GM12878 (cell line): ENCODE measurements around the gene PALD1.

Experiments
- CBFB ChIP-seq: IDR thresholded peaks from 2 replicates; pipeline ENCODE4 v1.6.1; 2016; ENCODE audit warnings: antibody characterized with exemption, low read depth
- CBX5 ChIP-seq: sonication (generic); IDR thresholded peaks from 2 replicates; pipeline ENCODE4 v1.6.1; 2016; ENCODE audit warnings: low read depth, moderate library complexity, mild to moderate bottlenecking, inconsistent platforms
- JUND ChIP-seq: IDR thresholded peaks from 2 replicates; pipeline ENCODE4 v1.6.1; 2012; ENCODE audit warnings: low read depth, mild to moderate bottlenecking, low read length, improper control_type of control experiment, moderate library complexity
- MEF2A ChIP-seq: IDR thresholded peaks from 2 replicates; pipeline ENCODE4 v1.6.1; 2011; ENCODE audit warnings: low read depth, mild to moderate bottlenecking, low read length, moderate library complexity; ENCODE audit not compliant: insufficient read depth
- MXI1 ChIP-seq: fragments of 150-350 bp; IDR thresholded peaks from 2 replicates; pipeline ENCODE4 v1.6.1; 2011; ENCODE audit warnings: low read depth, mild to moderate bottlenecking, inconsistent platforms, low read length, improper control_type of control experiment
- PML ChIP-seq: IDR thresholded peaks from 2 replicates; pipeline ENCODE4 v1.6.1; 2012; ENCODE audit warnings: low read length, inconsistent platforms
- POLR2A ChIP-seq: IDR thresholded peaks from 2 replicates; pipeline ENCODE4 v1.6.1; 2011; ENCODE audit warnings: low read depth, mild to moderate bottlenecking, low read length
- SMC3 ChIP-seq: IDR thresholded peaks from 2 replicates; pipeline ENCODE4 v1.6.1; 2011; ENCODE audit warnings: low read length, improper control_type of control experiment, borderline replicate concordance
- SRF ChIP-seq, 2 experiments: IDR thresholded peaks; 2 replicates each; pipeline ENCODE4 v1.6.1; 2011; ENCODE audit warnings: low read depth in 2 of 2, low read length in 2 of 2, mild to moderate bottlenecking in 1 of 2, moderate library complexity in 1 of 2
- TBL1XR1 ChIP-seq: IDR thresholded peaks from 2 replicates; pipeline ENCODE4 v1.6.1; 2012; ENCODE audit warnings: low read depth, low read length, improper control_type of control experiment
- ZNF384 ChIP-seq: IDR thresholded peaks from 2 replicates; pipeline ENCODE4 v1.6.1; 2012; ENCODE audit warnings: low read depth, mild to moderate bottlenecking, low read length, improper control_type of control experiment, borderline replicate concordance
- TF ChIP-seq, protein P1 (sequence below), 3 experiments: IDR thresholded peaks in 2 of 3; conservative IDR thresholded peaks in 1 of 3; 2 replicates each; pipeline ENCODE4 v1.5.1; 2011; ENCODE audit warnings: low read depth in 3 of 3, low read length in 3 of 3, mild to moderate bottlenecking in 3 of 3, control low read depth in 2 of 3, moderate library complexity in 2 of 3, inconsistent platforms in 1 of 3, mixed read lengths in 1 of 3; ENCODE audit not compliant: control insufficient read depth in 2 of 3, insufficient read depth in 1 of 3; ENCODE audit errors: extremely low read depth in 1 of 3
- TF ChIP-seq, protein P2 (sequence below): IDR thresholded peaks from 2 replicates; pipeline ENCODE4 v1.6.1; 2012; ENCODE audit warnings: low read length, inconsistent platforms

DNA sequence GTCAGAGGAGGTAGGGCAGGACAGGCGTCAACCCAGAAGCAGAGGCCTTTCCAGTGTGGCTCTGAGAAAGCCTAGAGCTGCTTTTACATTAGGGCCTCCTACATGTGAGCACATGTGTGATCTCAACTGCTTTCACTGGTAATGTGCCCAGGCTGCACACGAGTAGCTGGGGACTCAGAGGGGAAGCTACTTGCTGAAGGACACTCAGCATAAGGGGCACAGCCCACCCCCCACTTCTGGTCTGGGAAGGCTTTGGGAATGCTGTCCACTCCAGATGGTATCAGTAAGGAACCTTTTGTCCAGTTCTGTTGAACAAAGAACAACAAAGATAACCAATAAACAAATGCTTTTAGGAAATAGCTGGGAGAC, 105.1 kb downstream of the PALD1 start:
- TF ChIP-seq CBX5, result no peak
- no peak for TF ChIP-seq SMC3
- TF ChIP-seq, protein P1, sequence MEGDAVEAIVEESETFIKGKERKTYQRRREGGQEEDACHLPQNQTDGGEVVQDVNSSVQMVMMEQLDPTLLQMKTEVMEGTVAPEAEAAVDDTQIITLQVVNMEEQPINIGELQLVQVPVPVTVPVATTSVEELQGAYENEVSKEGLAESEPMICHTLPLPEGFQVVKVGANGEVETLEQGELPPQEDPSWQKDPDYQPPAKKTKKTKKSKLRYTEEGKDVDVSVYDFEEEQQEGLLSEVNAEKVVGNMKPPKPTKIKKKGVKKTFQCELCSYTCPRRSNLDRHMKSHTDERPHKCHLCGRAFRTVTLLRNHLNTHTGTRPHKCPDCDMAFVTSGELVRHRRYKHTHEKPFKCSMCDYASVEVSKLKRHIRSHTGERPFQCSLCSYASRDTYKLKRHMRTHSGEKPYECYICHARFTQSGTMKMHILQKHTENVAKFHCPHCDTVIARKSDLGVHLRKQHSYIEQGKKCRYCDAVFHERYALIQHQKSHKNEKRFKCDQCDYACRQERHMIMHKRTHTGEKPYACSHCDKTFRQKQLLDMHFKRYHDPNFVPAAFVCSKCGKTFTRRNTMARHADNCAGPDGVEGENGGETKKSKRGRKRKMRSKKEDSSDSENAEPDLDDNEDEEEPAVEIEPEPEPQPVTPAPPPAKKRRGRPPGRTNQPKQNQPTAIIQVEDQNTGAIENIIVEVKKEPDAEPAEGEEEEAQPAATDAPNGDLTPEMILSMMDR (IDR thresholded peaks at IDR 0.05 in 2 of 3, conservative IDR thresholded peaks at IDR 0.05 in 1 of 3; ENCODE audit: control insufficient read depth in 2 of 3, extremely low read depth in 1 of 3, insufficient read depth in 1 of 3, low read depth in 3 of 3, low read length in 3 of 3), result no peak
- TF ChIP-seq MEF2A, result no peak
- TF ChIP-seq CBFB, result no peak
- TF ChIP-seq PML, result no peak
- TF ChIP-seq SRF (IDR thresholded peaks at IDR 0.05; ENCODE audit: low read depth in 2 of 2, low read length in 2 of 2), result no peak
- TF ChIP-seq ZNF384, result no peak
- no peak for TF ChIP-seq TBL1XR1
- TF ChIP-seq MXI1, result no peak
- TF ChIP-seq JUND, result no peak
- TF ChIP-seq, protein P2, sequence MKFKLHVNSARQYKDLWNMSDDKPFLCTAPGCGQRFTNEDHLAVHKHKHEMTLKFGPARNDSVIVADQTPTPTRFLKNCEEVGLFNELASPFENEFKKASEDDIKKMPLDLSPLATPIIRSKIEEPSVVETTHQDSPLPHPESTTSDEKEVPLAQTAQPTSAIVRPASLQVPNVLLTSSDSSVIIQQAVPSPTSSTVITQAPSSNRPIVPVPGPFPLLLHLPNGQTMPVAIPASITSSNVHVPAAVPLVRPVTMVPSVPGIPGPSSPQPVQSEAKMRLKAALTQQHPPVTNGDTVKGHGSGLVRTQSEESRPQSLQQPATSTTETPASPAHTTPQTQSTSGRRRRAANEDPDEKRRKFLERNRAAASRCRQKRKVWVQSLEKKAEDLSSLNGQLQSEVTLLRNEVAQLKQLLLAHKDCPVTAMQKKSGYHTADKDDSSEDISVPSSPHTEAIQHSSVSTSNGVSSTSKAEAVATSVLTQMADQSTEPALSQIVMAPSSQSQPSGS, result no peak
- TF ChIP-seq POLR2A, result no peak
